HL-60 (cell line): ENCODE measurements around the gene AIMP2.
"Not testable (repeated sequence)": the region's sequence is repeated elsewhere in the genome, so short reads cannot be mapped to it uniquely, and the experiment has no call there.

Experiments used
- CTCF ChIP-seq: IDR thresholded peaks from one replicate; pipeline ENCODE4 v1.5.1; 2011; ENCODE audit warnings: low read length, control low read depth, inconsistent platforms; ENCODE audit not compliant: insufficient read depth
- GABPA ChIP-seq: IDR thresholded peaks from 2 replicates; pipeline ENCODE4 v1.6.1; 2012; ENCODE audit warnings: low read depth
- POLR2AphosphoS5 ChIP-seq: IDR thresholded peaks from 2 replicates; pipeline ENCODE4 v1.6.1; 2012; ENCODE audit warnings: low read depth

GRCh38 chr7:6010370-6010769 is 1.3 kb downstream of the AIMP2 start:
- not testable (repeated sequence) for TF ChIP-seq CTCF, POLR2AphosphoS5, GABPA
